ENCODE measurements around the gene ZKSCAN5.
"Not testable (repeated sequence)": the region's sequence is repeated elsewhere in the genome, so short reads cannot be mapped to it uniquely, and the experiment has no call there.

The ZKSCAN5 gene

GRCh38 chr7:99497766-99498545, 6.5 kb upstream of the ZKSCAN5 start:
- DNase-seq (ENCODE audit: low read depth in 2 of 2): no peak

- no peak for DNase-seq (ENCODE audit: low read depth in 2 of 2)
Observed at GRCh38 chr7:99498546-99498944, 5.9 kb upstream of the ZKSCAN5 start.

- no peak for DNase-seq (ENCODE audit: low read depth in 2 of 2)
Observed at GRCh38 chr7:99499371-99499720, 5.1 kb upstream of the ZKSCAN5 start.

- DNase-seq (ENCODE audit: low read depth in 2 of 2): peak; percentile 69 to 70
Observed at GRCh38 chr7:99499721-99500636, 4.5 kb upstream of the ZKSCAN5 start, which contains the start of gene ZNF394. TSS of gene ZNF394 (minus strand) at chr7:99500281. CDS start at chr7:99500093, 188 bp downstream.

DNA sequence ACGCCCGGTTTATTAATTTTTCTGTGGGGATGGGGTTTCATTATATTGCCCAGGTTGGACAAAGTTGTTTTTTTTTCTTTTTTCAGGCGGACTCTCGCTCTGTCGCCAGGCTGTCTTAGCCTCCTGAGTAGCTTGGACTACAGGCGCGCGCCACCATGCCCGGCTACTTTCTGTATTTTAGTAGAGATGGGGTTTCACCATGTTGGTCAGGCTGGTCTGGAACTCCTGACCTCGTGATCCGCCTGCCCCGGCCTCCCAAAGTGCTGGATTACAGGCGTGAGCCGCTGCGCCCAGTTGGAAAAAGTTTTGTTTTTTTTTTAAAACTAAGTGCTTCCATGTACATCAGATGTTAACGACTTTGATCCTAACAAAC, 3.8 kb upstream of the ZKSCAN5 start:
- DNase-seq (ENCODE audit: low read depth in 2 of 2): no peak

DNA sequence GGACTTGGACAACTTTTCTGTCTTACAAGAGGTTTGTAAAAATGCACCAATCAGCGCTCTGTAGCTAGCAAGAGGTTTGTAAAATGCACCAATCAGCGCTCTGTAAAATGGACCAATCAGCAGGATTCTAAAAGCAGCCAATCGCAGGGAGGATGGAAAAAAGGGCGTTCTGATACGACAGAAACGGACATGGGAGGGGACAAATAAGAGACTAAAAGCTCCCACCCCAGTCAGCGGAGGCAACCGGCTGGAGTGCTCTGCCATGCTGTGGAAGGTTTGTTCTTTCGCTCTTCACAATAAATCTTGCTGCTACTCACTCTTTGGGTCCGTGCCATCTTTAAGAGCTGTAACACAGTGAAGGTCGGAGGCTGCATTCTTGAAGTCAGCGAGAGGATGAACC, 3.2 kb upstream of the ZKSCAN5 start:
- not testable (repeated sequence) for DNase-seq (ENCODE audit: low read depth in 2 of 2)

DNA sequence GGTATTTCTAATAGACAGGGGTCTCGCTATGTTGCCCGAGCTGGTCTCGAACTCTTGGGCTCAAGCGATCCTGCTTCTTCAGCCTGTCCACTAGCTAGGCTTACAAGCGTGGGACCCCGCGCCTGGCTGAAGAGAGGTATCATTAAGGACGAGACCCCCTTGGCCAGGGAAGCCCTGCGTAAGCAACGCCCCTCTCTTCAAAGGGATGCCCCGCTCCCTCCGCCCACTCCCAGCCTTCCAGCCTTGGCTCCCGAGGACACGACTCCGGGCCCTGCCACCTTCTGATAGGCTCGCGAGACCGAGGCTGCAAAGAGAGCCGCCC, 220 bp upstream of the ZKSCAN5 start:
- DNase-seq (ENCODE audit: low read depth in 2 of 2): no peak

DNA sequence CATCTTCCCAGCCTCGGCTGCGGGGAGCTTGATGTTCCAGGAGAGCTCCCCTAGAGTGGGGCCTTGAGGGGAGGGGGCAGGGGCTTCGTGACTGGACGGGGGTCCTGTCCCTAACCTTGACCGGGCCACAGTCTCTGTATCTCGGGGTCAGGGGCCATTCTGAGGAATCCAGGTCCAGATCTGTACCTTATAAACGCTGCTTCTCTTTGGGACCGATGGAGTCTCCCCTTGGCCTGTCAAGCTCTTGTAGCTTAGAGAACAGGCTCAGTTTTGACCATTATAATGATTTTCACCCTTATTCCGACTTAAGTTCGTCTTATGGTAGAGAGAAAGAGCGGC, 831 bp downstream of the ZKSCAN5 start:
- no peak for DNase-seq (ENCODE audit: low read depth in 2 of 2)

DNA sequence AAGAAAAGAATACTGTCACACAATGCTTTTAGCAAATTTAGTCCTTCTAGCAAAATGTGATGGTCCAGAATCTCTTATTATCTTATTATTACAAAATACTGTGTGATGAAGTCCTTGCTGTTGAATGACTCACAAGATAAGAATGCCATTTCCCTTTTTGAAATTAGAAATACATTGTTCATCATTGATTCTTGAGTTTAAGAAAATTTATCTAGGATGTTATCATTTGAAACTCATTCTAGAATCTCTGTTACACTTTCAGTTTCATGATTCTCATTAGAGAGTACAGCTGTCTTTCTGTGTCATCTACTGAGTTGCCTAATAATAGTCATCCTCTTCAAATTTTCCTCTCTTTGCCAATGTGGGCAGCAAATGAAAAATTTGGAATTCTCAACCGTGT, 9.6 kb downstream of the ZKSCAN5 start:
- no peak for DNase-seq (ENCODE audit: low read depth in 2 of 2)

GRCh38 chr7:99521399-99521798, 16.9 kb downstream of the ZKSCAN5 start:
- DNase-seq (ENCODE audit: low read depth in 2 of 2): no peak

DNA sequence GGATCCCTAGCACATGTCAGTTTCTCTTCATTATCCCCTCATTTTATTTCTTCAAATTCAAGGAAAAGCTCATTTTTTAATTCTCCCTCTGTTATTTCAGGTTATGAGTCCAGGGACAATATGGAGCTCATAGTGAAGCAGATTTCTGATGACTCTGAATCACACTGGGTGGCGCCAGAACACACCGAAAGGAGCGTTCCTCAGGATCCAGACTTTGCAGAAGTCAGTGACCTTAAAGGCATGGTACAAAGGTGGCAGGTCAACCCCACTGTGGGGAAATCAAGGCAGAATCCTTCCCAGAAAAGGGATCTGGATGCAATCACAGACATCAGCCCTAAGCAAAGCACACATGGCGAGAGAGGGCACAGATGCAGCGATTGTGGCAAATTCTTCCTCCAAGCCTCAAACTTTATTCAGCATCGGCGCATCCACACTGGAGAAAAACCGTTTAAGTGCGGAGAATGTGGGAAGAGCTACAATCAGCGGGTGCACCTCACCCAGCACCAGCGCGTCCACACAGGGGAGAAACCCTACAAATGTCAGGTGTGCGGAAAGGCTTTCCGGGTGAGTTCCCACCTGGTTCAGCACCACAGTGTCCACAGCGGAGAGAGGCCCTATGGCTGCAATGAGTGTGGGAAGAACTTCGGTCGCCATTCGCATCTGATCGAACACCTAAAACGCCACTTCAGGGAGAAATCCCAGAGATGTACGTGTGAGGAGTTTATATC, 21.4 kb downstream of the ZKSCAN5 start:
- DNase-seq (ENCODE audit: low read depth in 2 of 2): no peak

DNA sequence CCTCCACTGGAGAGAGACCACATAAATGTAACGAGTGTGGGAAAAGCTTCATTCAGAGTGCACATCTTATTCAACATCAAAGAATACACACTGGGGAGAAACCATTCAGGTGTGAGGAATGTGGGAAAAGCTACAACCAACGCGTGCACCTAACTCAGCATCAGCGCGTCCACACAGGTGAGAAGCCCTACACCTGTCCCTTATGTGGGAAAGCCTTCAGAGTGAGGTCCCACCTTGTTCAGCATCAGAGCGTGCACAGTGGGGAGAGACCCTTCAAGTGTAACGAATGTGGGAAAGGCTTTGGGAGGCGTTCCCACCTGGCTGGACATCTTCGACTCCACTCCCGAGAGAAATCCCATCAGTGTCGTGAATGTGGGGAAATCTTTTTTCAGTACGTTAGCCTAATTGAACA, 26.9 kb downstream of the ZKSCAN5 start:
- DNase-seq (ENCODE audit: low read depth in 2 of 2): no peak

- no peak for DNase-seq (ENCODE audit: low read depth in 2 of 2)
Observed at GRCh38 chr7:99535667-99536066, 31.2 kb downstream of the ZKSCAN5 start.

DNA sequence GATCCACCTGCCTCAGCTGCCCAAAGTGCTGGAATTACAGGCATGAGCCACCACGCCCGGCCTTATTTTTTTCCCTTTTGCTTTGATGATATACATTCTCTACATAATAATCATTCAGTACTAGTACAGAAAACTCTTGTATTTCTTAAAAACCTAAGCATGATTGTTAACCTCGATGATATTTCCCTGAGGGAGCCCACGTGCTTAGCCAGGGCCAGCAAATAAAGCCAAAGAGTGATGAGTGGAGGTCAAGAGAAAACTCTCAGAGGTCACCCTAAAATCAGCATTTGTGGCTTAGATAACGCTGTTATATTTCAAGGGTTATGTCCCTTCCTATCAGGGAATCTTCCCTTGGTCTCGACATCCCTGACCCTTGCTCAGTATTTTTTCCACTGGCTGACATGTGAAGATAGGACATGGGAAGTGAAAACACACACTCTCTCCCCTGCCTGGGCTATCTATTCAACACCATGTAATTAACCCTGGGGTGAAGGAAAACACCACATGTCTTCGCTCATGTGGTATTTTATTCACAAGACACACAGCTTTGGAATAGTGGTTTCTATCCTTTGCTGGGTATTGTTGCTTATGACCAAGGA, 34.9 kb downstream of the ZKSCAN5 start:
- no peak for DNase-seq (ENCODE audit: low read depth in 2 of 2)

GRCh38 chr7:99540542-99540941, 36.1 kb downstream of the ZKSCAN5 start:
- DNase-seq (ENCODE audit: low read depth in 2 of 2): no peak

DNA sequence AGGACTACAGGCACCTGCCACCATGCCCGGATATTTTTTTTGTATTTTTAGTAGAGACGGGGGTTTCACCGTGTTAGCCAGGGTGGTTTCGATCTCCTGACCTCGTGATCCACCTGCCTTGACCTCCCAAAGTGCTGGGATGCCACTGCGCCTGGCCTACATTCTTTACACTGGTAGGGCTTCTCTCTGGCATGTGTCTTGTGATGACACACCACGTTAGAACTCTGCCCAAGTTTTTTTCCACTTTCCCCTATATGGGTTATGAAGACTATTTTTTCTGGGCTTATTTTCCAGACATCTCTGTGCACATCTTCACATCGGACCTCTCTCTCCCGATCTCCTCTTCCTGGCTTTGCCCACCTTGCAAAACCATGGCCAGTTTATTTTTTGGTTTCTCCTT, 36.8 kb downstream of the ZKSCAN5 start:
- no peak for DNase-seq (ENCODE audit: low read depth in 2 of 2)

GRCh38 chr7:99543081-99543671, 38.7 kb downstream of the ZKSCAN5 start:
- no peak for DNase-seq (ENCODE audit: low read depth in 2 of 2)

GRCh38 chr7:99543916-99544315, 39.5 kb downstream of the ZKSCAN5 start:
- DNase-seq (ENCODE audit: low read depth in 2 of 2): no peak

DNA sequence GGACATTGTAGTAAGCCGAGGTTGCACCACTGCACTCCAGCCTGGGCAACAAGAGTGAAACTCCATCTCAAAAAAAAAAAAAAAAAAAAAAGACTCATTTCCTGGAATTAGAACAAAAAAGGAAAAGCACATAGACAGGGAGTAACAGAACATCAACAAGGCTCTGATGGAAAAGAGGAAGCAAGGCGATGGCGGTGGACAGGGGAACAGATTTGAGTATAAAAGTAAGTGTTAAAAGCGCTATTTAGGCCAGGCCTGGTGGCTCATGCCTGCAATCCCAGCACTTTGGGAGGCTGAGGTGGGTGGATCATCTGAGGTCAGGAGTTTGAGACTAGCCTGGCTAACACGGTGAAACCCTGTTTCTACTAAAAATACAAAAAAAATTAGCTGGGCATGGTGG, 40.8 kb downstream of the ZKSCAN5 start:
- not testable (repeated sequence) for DNase-seq (ENCODE audit: low read depth in 2 of 2)

DNA sequence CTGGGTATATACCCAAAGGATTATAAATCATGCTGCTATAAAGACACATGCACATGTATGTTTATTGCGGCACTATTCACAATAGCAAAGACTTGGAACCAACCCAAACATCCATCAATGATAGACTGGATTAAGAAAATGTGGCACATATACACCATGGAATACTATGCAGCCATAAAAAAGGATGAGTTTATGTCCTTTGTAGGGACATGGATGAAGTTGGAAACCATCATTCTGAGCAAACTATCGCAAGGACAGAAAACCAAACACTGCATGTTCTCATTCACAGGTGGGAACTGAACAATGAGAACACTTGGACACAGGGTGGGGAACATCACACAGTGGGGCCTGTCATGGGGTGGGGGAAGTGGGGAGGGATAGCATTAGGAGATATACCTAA, 45.1 kb downstream of the ZKSCAN5 start:
- not testable (repeated sequence) for DNase-seq (ENCODE audit: low read depth in 2 of 2)

DNA sequence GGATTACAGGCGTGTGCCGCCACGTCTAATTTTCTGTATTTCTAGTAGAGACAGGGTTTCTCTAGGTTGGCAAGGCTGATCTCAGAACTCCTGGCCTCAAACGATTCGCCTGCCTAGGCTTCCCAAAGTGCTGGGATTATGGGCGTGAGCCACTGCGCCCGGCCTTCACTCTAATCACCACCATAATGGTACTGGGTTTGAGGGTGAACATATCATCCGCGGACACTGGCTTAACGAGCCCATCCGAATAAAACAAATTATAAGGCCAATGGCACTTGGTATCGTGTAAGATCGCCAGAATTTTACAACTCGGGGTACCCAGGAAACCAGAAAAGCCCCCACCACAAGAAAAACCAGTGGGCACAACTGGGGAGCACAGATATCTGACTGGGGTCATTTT, 46.9 kb downstream of the ZKSCAN5 start:
- DNase-seq (ENCODE audit: low read depth in 2 of 2): no peak

Measured in stimulated activated CD4-positive, alpha-beta T cell treated with anti-CD3 and anti-CD28 coated beads, Interleukin-1b, Interleukin-23, amount 100 ng/mL, for 1 hour (primary cell).